H1 (cell line): ENCODE measurements around the gene TXNRD2. TPM values are rescaled to one million over a fixed set of nuclear protein-coding genes. Genes with fewer than 3 reads are reported as not detected.

ENCODE experiments used
- CTCF ChIA-PET: fragments of 300-600 bp; sonication (Branson Sonifier 250); formaldehyde crosslinking; loops from one replicate; lab custom pipeline; 2021; ENCODE audit not compliant: partially characterized antibody; lab: Charles Lee
- POLR2A ChIA-PET: fragments of 300-600 bp; sonication (Branson Sonifier 250); formaldehyde crosslinking; loops from one replicate; lab custom pipeline; 2021; ENCODE audit warnings: inconsistent platforms; ENCODE audit not compliant: partially characterized antibody; lab: Charles Lee
- DNase-seq, 2 experiments: peaks; one replicate each; pipeline versions ENCODE4 v3.0.0 to v3.0.0-alpha.2; 2010 to 2022; ENCODE audit warnings: low spot score in 2 of 2, low read depth in 1 of 2, mixed read lengths in 1 of 2
- FAIRE-seq: peaks from 2 replicates; lab custom pipeline; 2011; peaks lifted over from hg19 to GRCh38; lab: Jason Lieb, UNC
- H2AFZ ChIP-seq: 2 replicates; pipeline ENCODE4 v1.8.1; 2012; ENCODE audit warnings: low read length, inconsistent platforms
- H2AK5ac ChIP-seq: 2 replicates; pipeline ENCODE4 v1.6.1; 2013; ENCODE audit warnings: low read depth, low read length
- H2BK120ac ChIP-seq: replicated peaks from 2 replicates; pipeline ENCODE3; 2013; ENCODE audit warnings: low read depth, low read length, inconsistent platforms
- H2BK12ac ChIP-seq: 2 replicates; pipeline ENCODE4 v1.6.1; 2013; ENCODE audit warnings: low read depth, low read length
- H2BK15ac ChIP-seq: 2 replicates; pipeline ENCODE4 v1.6.1; 2013; ENCODE audit warnings: low read length
- H2BK20ac ChIP-seq: 2 replicates; pipeline ENCODE4 v1.6.1; 2013; ENCODE audit warnings: low read length
- H2BK5ac ChIP-seq: 2 replicates; pipeline ENCODE4 v1.6.1; 2013; ENCODE audit warnings: low read depth, low read length
- H3K14ac ChIP-seq: 2 replicates; pipeline ENCODE4 v1.6.1; 2013; ENCODE audit warnings: inconsistent platforms; ENCODE audit not compliant: insufficient read length
- H3K18ac ChIP-seq: 2 replicates; pipeline ENCODE4 v1.6.1; 2013; ENCODE audit warnings: low read length; ENCODE audit errors: extremely low read depth
- H3K23ac ChIP-seq: 2 replicates; pipeline ENCODE4 v1.6.1; 2013; ENCODE audit warnings: inconsistent platforms; ENCODE audit not compliant: insufficient read length
- H3K23me2 ChIP-seq: 2 replicates; pipeline ENCODE4 v1.6.1; 2013; ENCODE audit warnings: low read depth, low read length
- H3K27ac ChIP-seq: 2 replicates; pipeline ENCODE4 v1.6.1; 2011; ENCODE audit warnings: low read depth, low read length, inconsistent platforms
- H3K27me3 ChIP-seq, 4 experiments: replicated peaks in 1 of 4; 1 replicate in 1 of 4; 2 replicates in 3 of 4; pipeline versions ENCODE4 v1.6.1 to v1.8.1; 2011 to 2013; ENCODE audit warnings: low read length in 3 of 4, mild to moderate bottlenecking in 3 of 4, inconsistent platforms in 2 of 4, mixed read lengths in 2 of 4, moderate library complexity in 1 of 4; ENCODE audit not compliant: control insufficient read depth in 3 of 4, insufficient read depth in 3 of 4; ENCODE audit errors: extremely low read depth in 1 of 4
- H3K36me3 ChIP-seq, 4 experiments: 2 replicates each; pipeline versions ENCODE4 v1.6.1 to v1.8.1; 2011 to 2013; ENCODE audit warnings: mild to moderate bottlenecking in 4 of 4, low read length in 3 of 4, moderate library complexity in 2 of 4, control low read depth in 1 of 4, inconsistent platforms in 1 of 4; ENCODE audit not compliant: insufficient read depth in 4 of 4, control insufficient read depth in 2 of 4
- H3K4ac ChIP-seq: replicated peaks from 2 replicates; pipeline ENCODE3; 2013; ENCODE audit warnings: low read length, low read depth, mixed read lengths, inconsistent platforms; ENCODE audit not compliant: insufficient read length
- H3K4me1 ChIP-seq, 4 experiments: replicated peaks in 1 of 4; 1 replicate in 1 of 4; 2 replicates in 3 of 4; pipeline versions ENCODE4 v1.6.1 to v1.8.1; 2011 to 2013; ENCODE audit warnings: low read length in 3 of 4, inconsistent platforms in 2 of 4, mixed read lengths in 1 of 4; ENCODE audit not compliant: insufficient read depth in 4 of 4, control insufficient read depth in 3 of 4
- H3K4me2 ChIP-seq, 2 experiments: 2 replicates each; pipeline versions ENCODE4 v1.6.1 to v1.8.1; 2011 to 2013; ENCODE audit warnings: low read depth in 2 of 2, low read length in 2 of 2, control low read depth in 1 of 2, inconsistent platforms in 1 of 2, mild to moderate bottlenecking in 1 of 2; ENCODE audit not compliant: insufficient read depth in 1 of 2
- H3K4me3 ChIP-seq, 4 experiments: fragments of 200-600, 300-600 bp in 1 of 4; sonication (generic), shearing (Covaris generic), sonication (Bioruptor Twin) in 1 of 4; 2 replicates each; pipeline versions ENCODE4 v1.5.1 to v1.8.1; 2011 to 2016; ENCODE audit warnings: low read length in 4 of 4, low read depth in 3 of 4, control low read depth in 2 of 4, inconsistent platforms in 2 of 4, mild to moderate bottlenecking in 2 of 4, mixed read lengths in 1 of 4, moderate library complexity in 1 of 4; ENCODE audit not compliant: insufficient read depth in 2 of 4; ENCODE audit errors: extremely low read depth in 1 of 4
- H3K56ac ChIP-seq: replicated peaks from 2 replicates; pipeline ENCODE3; 2013; ENCODE audit warnings: low read depth, mild to moderate bottlenecking, mixed read lengths, low read length, inconsistent platforms; ENCODE audit not compliant: insufficient read length
- H3K79me1 ChIP-seq: 2 replicates; pipeline ENCODE4 v1.6.1; 2013; ENCODE audit warnings: low read depth, low read length, control low read depth
- H3K79me2 ChIP-seq, 2 experiments: 2 replicates each; pipeline versions ENCODE4 v1.6.1 to v1.8.1; 2012 to 2013; ENCODE audit warnings: low read length in 2 of 2, mild to moderate bottlenecking in 2 of 2, inconsistent platforms in 1 of 2; ENCODE audit not compliant: insufficient read depth in 2 of 2, control insufficient read depth in 1 of 2
- H3K9ac ChIP-seq, 4 experiments: replicated peaks in 1 of 4; 1 replicate in 1 of 4; 2 replicates in 3 of 4; pipeline versions ENCODE4 v1.6.1 to v1.8.1; 2011 to 2013; ENCODE audit warnings: low read depth in 3 of 4, low read length in 3 of 4, control low read depth in 2 of 4, mild to moderate bottlenecking in 2 of 4, moderate library complexity in 2 of 4, inconsistent platforms in 1 of 4; ENCODE audit errors: extremely low read depth in 1 of 4
- H3K9me3 ChIP-seq, 2 experiments: 2 replicates each; pipeline versions ENCODE4 v1.6.1 to v1.8.1; 2012 to 2013; ENCODE audit warnings: mild to moderate bottlenecking in 2 of 2, moderate library complexity in 2 of 2, control low read depth in 1 of 2, inconsistent platforms in 1 of 2, low read depth in 1 of 2, low read length in 1 of 2, mixed read lengths in 1 of 2; ENCODE audit not compliant: insufficient read depth in 2 of 2
- H4K20me1 ChIP-seq, 2 experiments: replicated peaks in 1 of 2; 2 replicates each; pipeline versions ENCODE3 to v1.8.1; 2011 to 2013; ENCODE audit warnings: inconsistent platforms in 2 of 2, low read length in 2 of 2, mild to moderate bottlenecking in 1 of 2; ENCODE audit not compliant: insufficient read depth in 2 of 2, control insufficient read depth in 1 of 2
- H4K5ac ChIP-seq: 2 replicates; pipeline ENCODE4 v1.6.1; 2013; ENCODE audit warnings: low read length, low read depth, mixed read lengths, inconsistent platforms; ENCODE audit not compliant: insufficient read length
- H4K8ac ChIP-seq: 2 replicates; pipeline ENCODE4 v1.8.0; 2013; ENCODE audit warnings: mild to moderate bottlenecking, moderate library complexity, low read length, inconsistent platforms; ENCODE audit not compliant: insufficient read depth; ENCODE audit errors: extremely low read depth
- H4K91ac ChIP-seq: replicated peaks from 2 replicates; pipeline ENCODE3; 2013; ENCODE audit warnings: low read length, mixed read lengths, inconsistent platforms; ENCODE audit not compliant: insufficient read length
- ASH2L ChIP-seq: fragments of 200-600, 300-600 bp; sonication (generic); IDR thresholded peaks from one replicate; pipeline ENCODE4 v1.7.1; 2017; ENCODE audit warnings: low read length
- ATF3 ChIP-seq: IDR thresholded peaks from 2 replicates; pipeline ENCODE4 v1.6.1; 2011; ENCODE audit warnings: low read depth, mild to moderate bottlenecking, low read length; ENCODE audit not compliant: insufficient read depth
- CTBP2 ChIP-seq: IDR thresholded peaks from 2 replicates; pipeline ENCODE4 v1.7.0; 2011; ENCODE audit warnings: borderline replicate concordance, mild to moderate bottlenecking, moderate library complexity, mixed read lengths, low read length; ENCODE audit not compliant: insufficient read depth, insufficient read length
- JUND ChIP-seq: IDR thresholded peaks from 2 replicates; pipeline ENCODE4 v1.6.1; 2011; ENCODE audit warnings: mild to moderate bottlenecking, improper control_type of control experiment, low read length
- KDM5A ChIP-seq: fragments of 200-600 bp; IDR thresholded peaks from 2 replicates; pipeline ENCODE4 v1.7.1; 2012; ENCODE audit warnings: mild to moderate bottlenecking, low read length, inconsistent platforms, mixed read lengths
- RXRA ChIP-seq: IDR thresholded peaks from 2 replicates; pipeline ENCODE4 v1.6.1; 2011; ENCODE audit warnings: low read depth, mild to moderate bottlenecking, low read length, moderate library complexity; ENCODE audit not compliant: insufficient read depth
- SIN3A ChIP-seq, 2 experiments: IDR thresholded peaks in 1 of 2; conservative IDR thresholded peaks in 1 of 2; 2 replicates each; pipeline ENCODE4 v1.6.1; 2011 to 2012; ENCODE audit warnings: low read length in 2 of 2, improper control_type of control experiment in 1 of 2, low read depth in 1 of 2, mild to moderate bottlenecking in 1 of 2
- SP1 ChIP-seq: IDR thresholded peaks from 2 replicates; pipeline ENCODE4 v1.6.1; 2011; ENCODE audit warnings: low read depth, low read length
- SUZ12 ChIP-seq: fragments of 200-600 bp; sonication (generic); IDR thresholded peaks from 2 replicates; pipeline ENCODE4 v1.6.1; 2012; ENCODE audit warnings: mild to moderate bottlenecking, inconsistent platforms, low read length, moderate library complexity, mixed read lengths
- USF2 ChIP-seq: IDR thresholded peaks from 2 replicates; pipeline ENCODE4 v1.6.1; 2011; ENCODE audit warnings: low read length, improper control_type of control experiment
- WGBS, 2 experiments: shearing (Covaris generic) in 1 of 2; methylation state at CpG; one replicate each; pipeline versions ENCODE4 v1.1.6 to v1.1.7; 2013 to 2015; ENCODE audit warnings: low lambda C conversion rate in 2 of 2, mixed read lengths in 2 of 2, inconsistent platforms in 1 of 2, low coverage in 1 of 2, missing lambda C conversion rate in 1 of 2; ENCODE audit not compliant: insufficient replicate concordance in 2 of 2, insufficient coverage in 1 of 2, insufficient read length in 1 of 2; ENCODE audit errors: extremely low coverage in 1 of 2, missing lambda C conversion rate in 1 of 2; 5-methylcytosine and 5-hydroxymethylcytosine counted together
- polyA plus RNA-seq, 7 experiments: library from polyadenylated mRNA; depleted of rRNA in 3 of 7; stranded (reverse) in 5 of 7; unstranded in 2 of 7; fragments of >200 nt in 5 of 7; fragments of 200-250 nt in 2 of 7; gene quantifications; 1 replicate in 5 of 7; 2 replicates in 1 of 7; 4 replicates in 1 of 7; pipeline versions ENCODE4 v1.2.1 to v1.2.3, GENCODE V29; 2011 to 2013; ENCODE audit warnings: missing spikeins in 2 of 7, mixed read lengths in 2 of 7
- total RNA-seq: library from RNA; stranded (reverse); fragmentation: NEBNext Ultra II Directional; extraction: Animal tissue kit (Norgen Biotek cat#: 25700); gene quantifications from 2 replicates; pipeline ENCODE4 v1.2.1, GENCODE V29; 2021

The TXNRD2 gene
- total and polyA plus RNA-seq, 2 of the 8 experiments (the other 6 are each of a cell fraction or from before 2014, with no cell fraction given), result 14.8 to 21.9 TPM

DNA sequence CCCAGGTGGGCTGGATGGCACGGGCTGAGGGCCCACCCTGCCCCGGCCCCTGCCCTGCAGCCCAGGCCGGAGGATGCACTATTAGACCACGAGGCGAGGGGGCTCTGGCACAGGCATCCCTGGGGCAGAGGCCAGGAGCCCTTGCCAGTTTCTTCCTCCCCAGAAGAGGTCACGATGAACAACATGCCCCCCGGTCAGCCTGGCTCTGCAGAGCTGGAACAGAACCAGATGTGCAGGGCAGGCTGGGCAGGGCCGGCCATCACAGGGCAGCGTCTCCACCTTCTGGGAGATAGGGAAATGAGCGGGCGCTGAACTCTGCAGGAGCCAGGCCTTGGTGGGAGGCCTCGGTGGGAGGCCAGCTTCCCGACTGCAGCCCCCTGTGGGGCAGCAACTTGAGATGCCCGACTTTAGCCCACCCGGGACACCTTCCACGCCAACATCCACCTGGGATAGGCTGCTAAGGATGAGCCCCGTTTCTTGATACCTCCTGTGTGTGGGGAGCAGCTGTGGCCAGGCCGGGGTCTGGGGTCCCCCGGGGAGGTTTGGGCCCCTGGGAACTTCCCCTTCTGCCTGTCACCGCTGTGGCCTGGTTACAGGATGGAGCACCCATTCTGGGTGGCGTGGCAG is 65.2 kb downstream of the TXNRD2 start:
- H3K27ac ChIP-seq, result no peak overlapping the region
- 0 out of 2 replicates have a peak overlapping the region, but pooled peaks have one; percentile 24 for H2AK5ac ChIP-seq
- no peak overlapping the region for H3K4ac ChIP-seq
- 0 out of 8 replicates have a peak, but pooled peaks cover 0 to 2% (median 0%) of the 10 kb centered on the region in 4 experiments for H3K36me3 ChIP-seq
- peaks cover 6 to 20% (median 15%) of the 10 kb centered on the region in 4 experiments for H3K4me1 ChIP-seq
- H3K9me3 ChIP-seq, result no peaks in the 10 kb centered on the region
- no peak overlapping the region for H4K5ac ChIP-seq
- H3K23me2 ChIP-seq, result peaks cover 4% of the 10 kb centered on the region
- FAIRE-seq, result no peak
- DNase-seq, result peak in 1 of 2 experiments; percentile 42
- no peak overlapping the region for H3K4me3 ChIP-seq
- no peak overlapping the region for H2BK5ac ChIP-seq
- H4K20me1 ChIP-seq, result no peaks in the 10 kb centered on the region
- H3K14ac ChIP-seq, result no peak overlapping the region
- 91% methylated on average over 21 of the region's 21 CpGs; no CpG with 5 or more reads in 1 of the 2 experiments for WGBS, 2 experiments
- no peak overlapping the region for H3K4me2 ChIP-seq
- no peaks in the 10 kb centered on the region for H3K79me2 ChIP-seq
- H4K91ac ChIP-seq, result no peak overlapping the region
- H3K56ac ChIP-seq, result no peak overlapping the region
- no peaks in the 10 kb centered on the region; the same call in 1 of the 2 replicates for H3K79me1 ChIP-seq
- CTCF ChIA-PET, result interaction anchor here (0.6 to 2.6 kb wide), 5 partner anchors 8 to 34 kb away, joined by 3 to 7 read pairs (median 4); no protein-coding TSS in a partner anchor
- POLR2A ChIA-PET, result interaction anchor here (1.2 to 2.0 kb wide), 2 partner anchors 22 to 27 kb away, joined by 4 to 5 read pairs; partner anchors contain the start of genes GNB1L and RTL10
- no peak overlapping the region for H2BK120ac ChIP-seq
- peak overlapping the region; percentile 18; the same call in 1 of the 2 replicates for H4K8ac ChIP-seq
- H2AFZ ChIP-seq, result no peak overlapping the region
- no peak overlapping the region for H3K9ac ChIP-seq
- H2BK20ac ChIP-seq, result no peak overlapping the region
- H3K27me3 ChIP-seq, result peaks cover 0 to 3% (median 0%) of the 10 kb centered on the region in 4 experiments; a peak in 1 of 7 replicates
- 0 out of 2 replicates have a peak overlapping the region, but pooled peaks have one; percentile 17 for H2BK12ac ChIP-seq
- H2BK15ac ChIP-seq, result no peak overlapping the region
- no peak overlapping the region for H3K18ac ChIP-seq
- H3K23ac ChIP-seq, result no peak overlapping the region
- TF ChIP-seq SP1 (no peak), SIN3A (conservative IDR thresholded peaks at IDR 0.05 in 1 of 2, IDR thresholded peaks at IDR 0.05 in 1 of 2; ENCODE audit: low read depth in 1 of 2, low read length in 2 of 2) (no peak), ASH2L (no peak), CTBP2 (no peak), SUZ12 (no peak), JUND (no peak), RXRA (no peak), ATF3 (no peak), KDM5A (no peak), USF2 (no peak)
